ENCODE results near the gene GGTA1. TPM values are rescaled to one million over a fixed set of nuclear protein-coding genes. Genes with fewer than 3 reads are reported as not detected.

The GGTA1 gene
- total RNA-seq, 1 experiment from 2014 or later = not detected

GRCh38 chr9:121450241-121450640 is 49.4 kb downstream of the GGTA1 start:
- H4K20me1 ChIP-seq (ENCODE audit: low read length) = no peaks in the 10 kb centered on the region
- no peak overlapping the region for H3K9ac ChIP-seq (ENCODE audit: low read length)
- intact Hi-C loops (cut with micrococcal nuclease) = no loop called here
- TF ChIP-seq EZH2 (IDR thresholded peaks at IDR 0.05; ENCODE audit: low read length, unreplicated experiment) = no peak
- ATAC-seq (no peak), DNase-seq (no peak)
- no peak overlapping the region for H3K27ac ChIP-seq (ENCODE audit: low read length)
- no peak overlapping the region for H2AFZ ChIP-seq (ENCODE audit: low read length)
- H3K79me2 ChIP-seq (ENCODE audit: low read length) = no peaks in the 10 kb centered on the region
- H3K36me3 ChIP-seq (ENCODE audit: low read depth, low read length) = no peaks in the 10 kb centered on the region
- no peaks in the 10 kb centered on the region for H3K9me2 ChIP-seq (replicated peaks; ENCODE audit: low read length)
- ChIA-PET POLR2A (ENCODE audit: unreplicated experiment) (interaction anchor here (0.5 kb wide), 1 partner anchor 40 kb away, joined by 7 read pairs; no protein-coding TSS in a partner anchor), CTCF (no interaction called here)
- H3K4me3 ChIP-seq (ENCODE audit: low read length) = no peak overlapping the region
- peaks cover 61% of the 10 kb centered on the region for H3K27me3 ChIP-seq (ENCODE audit: low read length)
- BruUV-seq (replicated peaks) = no TSS peak
- H3K4me2 ChIP-seq (ENCODE audit: low read length) = no peak overlapping the region
- H3F3A ChIP-seq (ENCODE audit: low read length, unreplicated experiment) = no peaks in the 10 kb centered on the region
- no peaks in the 10 kb centered on the region for H3K9me3 ChIP-seq (ENCODE audit: low read length)
- no peaks in the 10 kb centered on the region for H3K4me1 ChIP-seq (ENCODE audit: insufficient read depth, low read length)

DNA sequence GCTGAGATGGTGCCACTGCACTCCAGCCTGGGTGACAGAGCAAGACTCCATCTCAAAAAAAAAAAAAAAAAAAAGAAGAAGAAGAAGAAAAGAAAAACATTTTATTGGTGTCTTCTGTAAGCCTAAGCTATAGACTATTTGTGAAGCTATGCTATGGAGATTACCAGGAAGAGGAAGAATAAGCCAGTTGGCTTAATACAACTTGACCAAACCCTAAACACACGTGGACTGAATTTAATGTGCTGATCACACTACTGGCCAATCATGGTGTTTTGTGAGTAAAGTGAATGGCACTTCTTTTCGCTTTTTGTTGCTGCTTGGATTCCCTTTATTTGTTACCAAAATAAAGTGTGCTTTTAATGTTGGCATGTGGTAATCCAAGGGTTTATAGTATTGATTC is 49.9 kb downstream of the GGTA1 start:
- intact Hi-C loops (cut with micrococcal nuclease) = no loop called here
- H3K4me3 ChIP-seq (ENCODE audit: low read length) = no peak overlapping the region
- CTCF ChIA-PET = no interaction called here
- H3K27ac ChIP-seq (ENCODE audit: low read length) = no peak overlapping the region
- H3K9ac ChIP-seq (ENCODE audit: low read length) = no peak overlapping the region
- H3K9me3 ChIP-seq (ENCODE audit: low read length) = no peaks in the 10 kb centered on the region
- no peak for DNase-seq
- no peaks in the 10 kb centered on the region for H3K79me2 ChIP-seq (ENCODE audit: low read length)
- no peak overlapping the region for H2AFZ ChIP-seq (ENCODE audit: low read length)
- TF ChIP-seq CTCF (conservative IDR thresholded peaks at IDR 0.05; ENCODE audit: low read depth, low read length) (no peak), EZH2phosphoT487 (IDR thresholded peaks at IDR 0.05; ENCODE audit: borderline replicate concordance, low read length) (no peak), EZH2 (IDR thresholded peaks at IDR 0.05; ENCODE audit: low read length, unreplicated experiment) (no peak)
- no peaks in the 10 kb centered on the region for H3K9me2 ChIP-seq (replicated peaks; ENCODE audit: low read length)
- H3K4me2 ChIP-seq (ENCODE audit: low read length) = no peak overlapping the region
- no peaks in the 10 kb centered on the region for H3F3A ChIP-seq (ENCODE audit: low read length, unreplicated experiment)
- peaks cover 63% of the 10 kb centered on the region for H3K27me3 ChIP-seq (ENCODE audit: low read length)
- POLR2A ChIA-PET (ENCODE audit: unreplicated experiment) = no interaction called here
- no peaks in the 10 kb centered on the region for H3K36me3 ChIP-seq (ENCODE audit: low read depth, low read length)
- no peaks in the 10 kb centered on the region for H3K4me1 ChIP-seq (ENCODE audit: insufficient read depth, low read length)
- no TSS peak for BruUV-seq (replicated peaks)
- ATAC-seq = no peak
- no peaks in the 10 kb centered on the region for H4K20me1 ChIP-seq (ENCODE audit: low read length)

DNA sequence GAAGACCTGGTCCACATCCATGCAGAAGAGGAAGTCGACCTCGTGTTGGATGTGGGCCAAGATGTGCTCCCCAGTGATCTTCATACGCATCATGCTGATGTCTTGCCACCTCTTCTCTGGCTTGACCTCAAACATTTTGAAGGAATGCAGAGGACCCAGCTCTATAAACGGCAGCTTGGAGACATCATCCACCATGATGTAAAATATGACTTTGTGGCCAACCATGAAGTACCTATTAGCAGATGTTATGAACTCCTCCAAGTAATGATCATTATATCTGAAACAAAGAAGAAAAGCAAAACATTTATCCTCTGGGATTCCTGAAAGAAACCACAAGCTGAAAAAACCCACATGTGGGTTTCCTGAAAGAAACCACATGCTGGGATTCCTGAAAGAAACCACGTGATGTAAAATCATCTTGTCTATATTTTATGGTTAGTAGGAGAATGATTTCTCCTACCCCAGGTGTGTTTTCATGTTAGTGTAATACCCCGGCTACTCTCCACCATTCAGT is 52.3 kb downstream of the GGTA1 start:
- Histone ChIP-seq H3K79me2 (ENCODE audit: low read length) (no peaks in the 10 kb centered on the region), H3K9me2 (replicated peaks; ENCODE audit: low read length) (no peaks in the 10 kb centered on the region), H3K4me3 (ENCODE audit: low read length) (no peak overlapping the region), H2AFZ (ENCODE audit: low read length) (no peak overlapping the region), H3K27me3 (ENCODE audit: low read length) (peaks cover 70% of the 10 kb centered on the region), H3K9ac (ENCODE audit: low read length) (no peak overlapping the region), H3K4me2 (ENCODE audit: low read length) (no peak overlapping the region), H3K4me1 (ENCODE audit: insufficient read depth, low read length) (no peaks in the 10 kb centered on the region), H4K20me1 (ENCODE audit: low read length) (no peaks in the 10 kb centered on the region), H3K9me3 (ENCODE audit: low read length) (no peaks in the 10 kb centered on the region), H3K27ac (ENCODE audit: low read length) (no peak overlapping the region), H3F3A (ENCODE audit: low read length, unreplicated experiment) (no peaks in the 10 kb centered on the region), H3K36me3 (ENCODE audit: low read depth, low read length) (no peaks in the 10 kb centered on the region)
- ATAC-seq (no peak), DNase-seq (no peak)
- no TSS peak for BruUV-seq (replicated peaks)
- CTCF ChIA-PET = no interaction called here
- intact Hi-C loops (cut with micrococcal nuclease) = no loop called here
- POLR2A ChIA-PET (ENCODE audit: unreplicated experiment) = no interaction called here
- TF ChIP-seq EZH2 (IDR thresholded peaks at IDR 0.05; ENCODE audit: low read length, unreplicated experiment) = no peak
- TF ChIP-seq CTCF (conservative IDR thresholded peaks at IDR 0.05; ENCODE audit: low read depth, low read length) = no peak
- TF ChIP-seq EZH2phosphoT487 (IDR thresholded peaks at IDR 0.05; ENCODE audit: borderline replicate concordance, low read length) = no peak

Measured in PC-3 (cell line).